Upper lobe of left lung (tissue), 4 donors: ENCODE measurements around the gene RBFOX2.

Source experiments
- POLR2A ChIP-seq, 4 donors: fragments of 450-650 bp; IDR thresholded peaks; one replicate each; pipeline ENCODE4 v1.5.1; 2016 to 2017; ENCODE audit warnings: antibody characterized with exemption in 4 of 4, mild to moderate bottlenecking in 2 of 4
- POLR2AphosphoS5 ChIP-seq, 2 donors: sonication (generic); formaldehyde crosslinking; IDR thresholded peaks; one replicate each; pipeline ENCODE4 v1.5.1; 2017; ENCODE audit warnings: antibody characterized with exemption in 2 of 2
- TF ChIP-seq, protein P1 (sequence below), 6 experiments: fragments of 450-650 bp in 4 of 6; fragments of 200-600 bp in 2 of 6; sonication (generic) in 2 of 6; IDR thresholded peaks; one replicate each; pipeline ENCODE4 v1.5.1; 2016 to 2019; ENCODE audit warnings: antibody characterized with exemption in 6 of 6

- TF ChIP-seq, protein P1, sequence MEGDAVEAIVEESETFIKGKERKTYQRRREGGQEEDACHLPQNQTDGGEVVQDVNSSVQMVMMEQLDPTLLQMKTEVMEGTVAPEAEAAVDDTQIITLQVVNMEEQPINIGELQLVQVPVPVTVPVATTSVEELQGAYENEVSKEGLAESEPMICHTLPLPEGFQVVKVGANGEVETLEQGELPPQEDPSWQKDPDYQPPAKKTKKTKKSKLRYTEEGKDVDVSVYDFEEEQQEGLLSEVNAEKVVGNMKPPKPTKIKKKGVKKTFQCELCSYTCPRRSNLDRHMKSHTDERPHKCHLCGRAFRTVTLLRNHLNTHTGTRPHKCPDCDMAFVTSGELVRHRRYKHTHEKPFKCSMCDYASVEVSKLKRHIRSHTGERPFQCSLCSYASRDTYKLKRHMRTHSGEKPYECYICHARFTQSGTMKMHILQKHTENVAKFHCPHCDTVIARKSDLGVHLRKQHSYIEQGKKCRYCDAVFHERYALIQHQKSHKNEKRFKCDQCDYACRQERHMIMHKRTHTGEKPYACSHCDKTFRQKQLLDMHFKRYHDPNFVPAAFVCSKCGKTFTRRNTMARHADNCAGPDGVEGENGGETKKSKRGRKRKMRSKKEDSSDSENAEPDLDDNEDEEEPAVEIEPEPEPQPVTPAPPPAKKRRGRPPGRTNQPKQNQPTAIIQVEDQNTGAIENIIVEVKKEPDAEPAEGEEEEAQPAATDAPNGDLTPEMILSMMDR (IDR thresholded peaks at IDR 0.05): no peak
- no peak for TF ChIP-seq POLR2A (IDR thresholded peaks at IDR 0.05)
- TF ChIP-seq POLR2AphosphoS5 (IDR thresholded peaks at IDR 0.05): no peak
Observed at GRCh38 chr22:35766654-35767580, 261.7 kb downstream of the RBFOX2 start.
